ENCODE data around the gene KCNG3. TPM values are rescaled to one million over a fixed set of nuclear protein-coding genes. Genes with fewer than 3 reads are reported as not detected.

KCNG3 gene
- total and polyA plus RNA-seq, 2 of the 13 experiments (the other 11 are each of a cell fraction or from before 2014, with no cell fraction given), result 2.8 to 4.8 TPM

DNA sequence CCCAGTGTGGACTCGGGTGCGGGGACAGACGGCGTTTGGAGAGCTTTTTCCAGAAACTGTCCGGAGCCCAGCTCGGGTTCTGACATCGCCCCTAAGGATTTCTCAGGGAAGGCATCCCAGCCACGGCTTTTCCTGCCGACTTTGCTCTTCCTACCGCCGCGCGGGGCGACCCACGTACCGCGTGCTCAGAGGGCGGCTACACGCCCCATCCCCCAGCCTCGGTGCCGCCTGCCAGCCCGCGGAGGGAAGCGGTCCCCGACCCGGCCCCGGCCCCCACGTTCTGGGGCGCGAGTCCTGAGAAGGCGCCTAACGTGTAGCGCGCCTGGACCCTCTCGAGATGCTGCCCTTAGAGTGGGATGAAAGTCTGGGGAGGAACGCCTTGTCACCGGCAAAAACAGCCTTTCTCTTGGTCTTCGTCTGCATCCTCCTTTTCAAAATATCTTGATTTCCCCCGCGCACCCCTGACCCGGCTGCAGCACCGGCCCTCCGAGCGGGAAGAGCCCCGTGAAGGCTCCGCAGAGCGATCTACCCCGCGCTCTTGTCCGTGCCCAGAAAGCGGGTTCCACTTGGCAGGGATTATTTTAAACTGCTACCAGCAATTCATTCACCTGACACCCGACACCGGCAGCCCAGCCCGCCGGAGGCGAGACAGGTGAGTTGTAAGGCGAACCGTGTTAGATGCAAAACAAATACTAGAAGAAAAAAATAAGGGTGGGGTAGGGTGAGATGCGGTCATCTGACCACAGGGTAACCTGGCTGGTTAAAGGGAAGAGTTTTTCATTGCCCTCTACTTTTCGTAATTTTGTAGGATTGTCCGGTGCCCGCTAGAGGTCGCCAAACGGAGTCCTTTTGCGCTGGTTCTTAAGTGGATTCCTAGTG is 812 bp upstream of the KCNG3 start (continued):
- TF ChIP-seq, protein P1, sequence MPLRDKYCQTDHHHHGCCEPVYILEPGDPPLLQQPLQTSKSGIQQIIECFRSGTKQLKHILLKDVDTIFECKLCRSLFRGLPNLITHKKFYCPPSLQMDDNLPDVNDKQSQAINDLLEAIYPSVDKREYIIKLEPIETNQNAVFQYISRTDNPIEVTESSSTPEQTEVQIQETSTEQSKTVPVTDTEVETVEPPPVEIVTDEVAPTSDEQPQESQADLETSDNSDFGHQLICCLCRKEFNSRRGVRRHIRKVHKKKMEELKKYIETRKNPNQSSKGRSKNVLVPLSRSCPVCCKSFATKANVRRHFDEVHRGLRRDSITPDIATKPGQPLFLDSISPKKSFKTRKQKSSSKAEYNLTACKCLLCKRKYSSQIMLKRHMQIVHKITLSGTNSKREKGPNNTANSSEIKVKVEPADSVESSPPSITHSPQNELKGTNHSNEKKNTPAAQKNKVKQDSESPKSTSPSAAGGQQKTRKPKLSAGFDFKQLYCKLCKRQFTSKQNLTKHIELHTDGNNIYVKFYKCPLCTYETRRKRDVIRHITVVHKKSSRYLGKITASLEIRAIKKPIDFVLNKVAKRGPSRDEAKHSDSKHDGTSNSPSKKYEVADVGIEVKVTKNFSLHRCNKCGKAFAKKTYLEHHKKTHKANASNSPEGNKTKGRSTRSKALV (CRISPR knock-in tag; IDR thresholded peaks at IDR 0.05), result peak; percentile 75
- no peak for TF ChIP-seq NFYC (CRISPR knock-in tag; IDR thresholded peaks at IDR 0.05)
- no peak for TF ChIP-seq ATF5 (CRISPR knock-in tag; IDR thresholded peaks at IDR 0.05; ENCODE audit: low read depth)
- TF ChIP-seq ZNF142 (CRISPR knock-in tag; IDR thresholded peaks at IDR 0.05), result no peak; the same call in 1 of the 2 replicates
- no peak for TF ChIP-seq GRHL1 (CRISPR knock-in tag; conservative IDR thresholded peaks at IDR 0.05)
- no peak for TF ChIP-seq HOXA7 (CRISPR knock-in tag; IDR thresholded peaks at IDR 0.05)
- 0 out of 2 replicates have a peak, but pooled peaks have one; percentile 9 for TF ChIP-seq SMAD1 (CRISPR knock-in tag; IDR thresholded peaks at IDR 0.05; ENCODE audit: borderline replicate concordance, low read depth)
- no peak for TF ChIP-seq ZFY (CRISPR knock-in tag; IDR thresholded peaks at IDR 0.05)
- TF ChIP-seq, protein P2, sequence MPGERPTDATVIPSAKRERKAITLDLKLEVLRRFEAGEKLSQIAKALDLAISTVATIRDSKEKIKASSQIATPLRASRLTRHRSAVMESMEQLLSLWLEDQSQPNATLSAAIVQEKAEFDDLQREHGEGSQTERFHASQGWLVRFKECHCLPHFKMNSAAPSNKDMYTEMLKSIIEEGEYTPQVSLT (CRISPR knock-in tag; IDR thresholded peaks at IDR 0.05; ENCODE audit: borderline replicate concordance, low read depth), result no peak
- 0 out of 2 replicates have a peak, but pooled peaks have one; percentile 69 for TF ChIP-seq ZNF550 (CRISPR knock-in tag; IDR thresholded peaks at IDR 0.05; ENCODE audit: borderline replicate concordance)
- TF ChIP-seq, protein P3, sequence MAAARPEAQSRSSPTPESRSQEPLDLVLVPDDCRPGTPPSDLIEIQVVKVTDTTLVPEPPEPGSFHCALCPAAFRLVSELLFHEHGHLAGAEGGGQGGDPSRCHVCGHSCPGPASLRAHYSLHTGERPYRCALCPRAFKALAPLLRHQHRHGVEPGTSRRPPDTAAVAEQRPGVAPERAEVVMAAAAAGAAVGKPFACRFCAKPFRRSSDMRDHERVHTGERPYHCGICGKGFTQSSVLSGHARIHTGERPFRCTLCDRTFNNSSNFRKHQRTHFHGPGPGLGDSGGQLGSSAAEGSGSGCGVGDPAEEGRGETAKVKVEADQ (CRISPR knock-in tag; IDR thresholded peaks at IDR 0.05; ENCODE audit: borderline replicate concordance), result 0 out of 2 replicates have a peak, but pooled peaks have one; percentile 65
- TF ChIP-seq ZNF512 (CRISPR knock-in tag; IDR thresholded peaks at IDR 0.05), result no peak
- no peak for TF ChIP-seq MED13 (CRISPR knock-in tag; IDR thresholded peaks at IDR 0.05)
